IMR-90 (cell line): ENCODE measurements around the gene CWC27. TPM values are rescaled to one million over a fixed set of nuclear protein-coding genes. Genes with fewer than 3 reads are reported as not detected.

ENCODE experiments used
- ATAC-seq: fragments of 200-7000 bp; cut with Tn5 transposase; 2 replicates; pipeline ENCODE4 v1.9.1; 2020; ENCODE audit warnings: low read depth, mild to moderate bottlenecking, moderate library complexity
- BruUV-seq: library from RNA; stranded (reverse); fragments of 400-500 nt; replicated peaks from 2 replicates; lab custom pipeline; 2021; lab: Mats Ljungman, UMichigan
- CTCF ChIA-PET: fragments of 300-600 bp; formaldehyde crosslinking; extraction: SDS; loops from one replicate; lab custom pipeline; 2021; ENCODE audit warnings: antibody characterized with exemption; lab: Yijun Ruan, JAX
- POLR2A ChIA-PET: fragments of 300-600 bp; sonication (Branson Sonifier 250); formaldehyde crosslinking; loops from one replicate; lab custom pipeline; 2022; ENCODE audit warnings: antibody characterized with exemption; ENCODE audit not compliant: unreplicated experiment; lab: Charles Lee
- DNase-seq: peaks from one replicate; pipeline ENCODE4 v3.0.0; 2013
- H2AFZ ChIP-seq: replicated peaks from 2 replicates; pipeline ENCODE3; 2013; ENCODE audit warnings: low read length, mild to moderate bottlenecking; ENCODE audit not compliant: poor library complexity
- H2AK5ac ChIP-seq: 2 replicates; pipeline ENCODE4 v1.6.1; 2013; ENCODE audit warnings: low read depth, low read length, inconsistent platforms
- H2AK9ac ChIP-seq: replicated peaks from 2 replicates; pipeline ENCODE3; 2013; ENCODE audit warnings: mild to moderate bottlenecking, low read depth, low read length, moderate library complexity; ENCODE audit not compliant: poor library complexity
- H2BK120ac ChIP-seq: 2 replicates; pipeline ENCODE4 v1.6.1; 2013; ENCODE audit warnings: low read depth, low read length, inconsistent platforms
- H2BK15ac ChIP-seq: 3 replicates; pipeline ENCODE4 v1.6.1; 2013; ENCODE audit warnings: low read depth, low read length, inconsistent platforms
- H2BK20ac ChIP-seq: 2 replicates; pipeline ENCODE4 v1.6.1; 2013; ENCODE audit warnings: low read depth, mild to moderate bottlenecking, inconsistent platforms, low read length, moderate library complexity
- H2BK5ac ChIP-seq: 2 replicates; pipeline ENCODE4 v1.6.1; 2013; ENCODE audit warnings: mild to moderate bottlenecking, low read depth, low read length, inconsistent platforms; ENCODE audit not compliant: poor library complexity, severe bottlenecking
- H3K14ac ChIP-seq: replicated peaks from 2 replicates; pipeline ENCODE4 v1.6.1; 2013; ENCODE audit warnings: low read depth, low read length, inconsistent platforms
- H3K18ac ChIP-seq: 2 replicates; pipeline ENCODE4 v1.6.1; 2013; ENCODE audit warnings: low read depth, low read length, control low read depth
- H3K23ac ChIP-seq: 2 replicates; pipeline ENCODE4 v1.6.1; 2013; ENCODE audit warnings: low read depth, low read length, inconsistent platforms
- H3K27ac ChIP-seq: 2 replicates; pipeline ENCODE4 v1.5.1; 2013; ENCODE audit warnings: mild to moderate bottlenecking, control low read depth, low read length; ENCODE audit not compliant: insufficient read depth
- H3K27me3 ChIP-seq: 2 replicates; pipeline ENCODE4 v1.6.1; 2013; ENCODE audit warnings: low read length; ENCODE audit not compliant: control insufficient read depth, insufficient read depth
- H3K36me3 ChIP-seq: 2 replicates; pipeline ENCODE4 v1.6.1; 2013; ENCODE audit warnings: low read length, mixed read lengths; ENCODE audit not compliant: control insufficient read depth, insufficient read depth
- H3K4ac ChIP-seq: 2 replicates; pipeline ENCODE4 v1.6.1; 2013; ENCODE audit warnings: low read depth, low read length, inconsistent platforms
- H3K4me1 ChIP-seq: 2 replicates; pipeline ENCODE4 v1.6.1; 2013; ENCODE audit warnings: low read length, mixed read lengths; ENCODE audit not compliant: control insufficient read depth, insufficient read depth
- H3K4me2 ChIP-seq: 2 replicates; pipeline ENCODE4 v1.6.1; 2013; ENCODE audit warnings: low read depth, mild to moderate bottlenecking, control low read depth, low read length, moderate library complexity
- H3K4me3 ChIP-seq: 2 replicates; pipeline ENCODE4 v1.5.1; 2013; ENCODE audit warnings: low read depth, mild to moderate bottlenecking, control low read depth, low read length, moderate library complexity; ENCODE audit not compliant: insufficient read depth
- H3K56ac ChIP-seq: 2 replicates; pipeline ENCODE4 v1.6.1; 2013; ENCODE audit warnings: low read length, inconsistent platforms; ENCODE audit not compliant: insufficient read depth; ENCODE audit errors: extremely low read depth
- H3K79me1 ChIP-seq, 2 experiments: 2 replicates each; pipeline ENCODE4 v1.6.1; 2013; ENCODE audit warnings: low read length in 2 of 2, inconsistent platforms in 1 of 2, low read depth in 1 of 2
- H3K9ac ChIP-seq: 2 replicates; pipeline ENCODE4 v1.6.1; 2013; ENCODE audit warnings: low read depth, low read length, control low read depth
- H3K9me1 ChIP-seq: 2 replicates; pipeline ENCODE4 v1.6.1; 2013; ENCODE audit warnings: low read length, inconsistent platforms; ENCODE audit not compliant: insufficient read depth
- H3K9me3 ChIP-seq: 2 replicates; pipeline ENCODE4 v1.6.1; 2013; ENCODE audit warnings: low read length; ENCODE audit not compliant: control insufficient read depth, insufficient read depth
- H4K20me1 ChIP-seq: 2 replicates; pipeline ENCODE4 v1.6.1; 2013; ENCODE audit warnings: low read length, inconsistent platforms; ENCODE audit not compliant: insufficient read depth
- H4K5ac ChIP-seq: 2 replicates; pipeline ENCODE4 v1.6.1; 2013; ENCODE audit warnings: mild to moderate bottlenecking, low read depth, low read length, control low read depth
- H4K8ac ChIP-seq, 2 experiments: 2 replicates each; pipeline ENCODE4 v1.6.1; 2013; ENCODE audit warnings: low read depth in 2 of 2, low read length in 2 of 2, control low read depth in 1 of 2, inconsistent platforms in 1 of 2
- H4K91ac ChIP-seq: 2 replicates; pipeline ENCODE4 v1.6.1; 2013; ENCODE audit warnings: low read depth, low read length, inconsistent platforms; ENCODE audit not compliant: insufficient read depth
- FOS ChIP-seq: fragments of 150-350 bp; IDR thresholded peaks from 2 replicates; pipeline ENCODE4 v1.6.1; 2016; ENCODE audit warnings: low read depth, low read length
- MAZ ChIP-seq: IDR thresholded peaks from 2 replicates; pipeline ENCODE4 v1.6.1; 2012; ENCODE audit warnings: low read depth, mild to moderate bottlenecking, low read length, improper control_type of control experiment, moderate library complexity, borderline replicate concordance
- NFE2L2 ChIP-seq: fragments of 150-350 bp; IDR thresholded peaks from 2 replicates; pipeline ENCODE4 v1.6.1; 2016; ENCODE audit warnings: low read depth, mild to moderate bottlenecking, low read length
- WGBS, 2 experiments: methylation state at CpG; one replicate each; pipeline versions ENCODE4 v1.1.5 to v1.1.7; 2013; ENCODE audit warnings: missing lambda C conversion rate in 2 of 2; ENCODE audit not compliant: insufficient read length in 1 of 2; ENCODE audit errors: extremely low coverage in 2 of 2; 5-methylcytosine and 5-hydroxymethylcytosine counted together
- dilution Hi-C: fragments of 300-500 bp; cut with HindIII; formaldehyde crosslinking; loops from one replicate; pipeline ENCODE4 v1.14.3; 2018; ENCODE audit warnings: low sequenced_read_pairs; ENCODE audit not compliant: unreplicated experiment
- in situ Hi-C: fragments of 300-500 bp; cut with MboI; formaldehyde crosslinking; loops from 3 replicates; pipeline ENCODE4 v1.14.3; 2019; ENCODE audit warnings: low sequenced_read_pairs, inconsistent platforms, mixed read lengths
- intact Hi-C: fragments of 100-400 bp; cut with micrococcal nuclease; formaldehyde crosslinking; loops from 2 replicates; pipeline ENCODE4 v1.10.0; 2022
- polyA plus RNA-seq, 3 experiments: library from polyadenylated mRNA; depleted of rRNA; stranded (reverse); fragments of >200 nt; gene quantifications; 2 replicates each; pipeline ENCODE4 v1.2.3, GENCODE V29; 2012; ENCODE audit warnings: low replicate concordance in 1 of 3
- total RNA-seq: library from RNA; depleted of rRNA; stranded (reverse); fragments of >200 nt; gene quantifications from 2 replicates; pipeline ENCODE4 v1.2.3, GENCODE V29; 2012

Gene CWC27
- total and polyA plus RNA-seq, 2 of the 4 experiments (the other 2 are of a cell fraction) = 13.3 to 17.1 TPM

DNA sequence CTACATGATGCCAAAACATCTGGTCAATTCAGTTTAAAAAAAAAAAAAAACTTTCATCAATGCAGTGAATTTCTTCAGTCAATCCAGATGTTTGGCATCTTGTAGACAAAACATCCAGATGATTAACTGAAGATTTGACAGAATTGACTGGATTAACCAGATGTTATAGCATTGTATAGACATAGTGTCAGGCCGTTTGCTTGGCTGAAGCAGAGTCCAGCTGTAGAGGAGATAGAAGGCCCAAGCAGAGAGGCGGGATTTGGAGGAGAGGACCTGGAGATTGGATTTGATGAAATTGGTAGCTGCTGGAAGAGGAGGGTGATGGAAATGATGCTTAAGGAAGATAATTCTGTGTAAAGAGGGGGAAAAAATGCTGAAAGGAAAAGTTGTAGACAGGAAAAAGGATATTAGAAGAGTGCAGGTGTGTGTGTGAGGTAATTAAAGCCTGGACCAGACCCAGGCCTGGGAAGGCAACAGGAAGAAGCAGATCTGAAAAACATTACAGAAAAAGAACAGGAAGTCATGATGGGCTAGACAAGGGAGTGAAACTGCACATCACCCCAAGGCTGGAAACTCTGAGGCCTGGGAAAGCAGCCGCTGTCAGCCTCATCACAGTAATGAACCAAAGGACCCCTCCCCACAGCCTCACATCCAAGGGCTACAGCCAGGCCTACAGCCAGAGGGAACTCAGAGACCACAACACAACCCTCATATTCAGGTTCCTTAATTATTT, 258.3 kb downstream of the CWC27 start:
- Histone ChIP-seq H3K4ac (no peak overlapping the region), H3K4me2 (no peak overlapping the region), H2BK20ac (no peak overlapping the region), H3K27ac (no peak overlapping the region), H4K20me1 (no peaks in the 10 kb centered on the region), H3K18ac (no peak overlapping the region; the same call in 1 of the 2 replicates), H3K56ac (no peak overlapping the region), H3K27me3 (no peaks in the 10 kb centered on the region), H3K4me3 (no peak overlapping the region), H3K36me3 (no peaks in the 10 kb centered on the region), H3K23ac (no peak overlapping the region), H4K5ac (peak overlapping the region; percentile 8; the same call in 1 of the 2 replicates), H2BK120ac (peak overlapping the region; percentile 1; the same call in 1 of the 2 replicates), H2BK5ac (no peak overlapping the region), H3K9me3 (no peaks in the 10 kb centered on the region), H3K4me1 (peaks cover 2% of the 10 kb centered on the region; the same call in 1 of the 2 replicates), H2AFZ (no peak overlapping the region), H3K14ac (no peak overlapping the region), H2AK9ac (no peak overlapping the region), H4K91ac (peak overlapping the region; percentile 19; the same call in 1 of the 2 replicates), H4K8ac (no peak overlapping the region), H3K9ac (no peak overlapping the region), H2AK5ac (peak overlapping the region; percentile 17; the same call in 1 of the 2 replicates), H3K79me1 (peaks cover 0 to 3% of the 10 kb centered on the region in 2 experiments; a peak in 2 of 4 replicates), H2BK15ac (no peak overlapping the region), H3K9me1 (no peaks in the 10 kb centered on the region)
- dilution Hi-C loops = no loop called here
- no CpG with 5 or more reads among the region's 3 CpGs for WGBS, 2 experiments
- no peak for ATAC-seq
- no TSS peak for BruUV-seq
- no peak for DNase-seq
- no peak for TF ChIP-seq MAZ
- no peak for TF ChIP-seq FOS
- no peak for TF ChIP-seq NFE2L2
- POLR2A ChIA-PET = no interaction called here
- CTCF ChIA-PET = no interaction called here
- intact Hi-C loops = no loop called here
- in situ Hi-C loops = no loop called here
